ENCODE results near the gene FRMD1. TPM values are rescaled to one million over a fixed set of nuclear protein-coding genes. Genes with fewer than 3 reads are reported as not detected.

Gene FRMD1
- total RNA-seq, 1 donor = under 0.01 TPM

DNA sequence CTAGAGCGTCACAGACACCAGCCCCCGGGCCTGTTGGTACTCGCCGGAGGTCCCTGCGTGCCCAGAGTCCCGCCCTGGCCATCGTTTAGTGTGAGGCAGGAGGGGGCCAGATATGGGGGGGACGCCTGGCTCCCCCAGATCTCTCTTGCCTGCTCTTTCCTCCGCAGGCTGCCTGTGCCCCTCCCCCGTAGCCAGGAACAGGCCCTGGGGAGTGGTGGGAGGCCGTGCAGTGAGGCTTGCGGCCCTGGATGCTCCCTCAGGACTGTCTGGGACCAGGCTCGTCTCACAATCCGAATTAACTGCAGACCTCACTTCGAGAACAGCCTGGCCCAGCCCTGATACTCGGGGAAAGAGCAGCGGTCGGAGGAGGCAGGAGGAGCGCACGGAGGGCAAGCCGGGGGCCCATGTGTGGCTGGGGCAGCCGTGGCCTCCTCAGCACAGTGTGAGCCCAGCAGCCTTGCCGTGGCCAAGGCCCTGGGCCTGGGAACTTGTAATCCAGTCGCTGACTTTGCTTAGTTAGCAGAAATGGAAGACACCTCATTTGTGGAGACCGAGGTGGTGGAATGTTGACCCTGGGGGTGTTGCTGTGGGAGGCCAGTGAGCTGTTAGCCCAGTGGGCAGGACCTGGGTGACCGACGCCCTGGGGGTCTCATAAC is 28.7 kb downstream of the FRMD1 start:
- DNase-seq (ENCODE audit: insufficient read length, low spot score, missing footprints) = no peak
- no peak overlapping the region for H3K4me3 ChIP-seq (ENCODE audit: insufficient read depth, low read length)

DNA sequence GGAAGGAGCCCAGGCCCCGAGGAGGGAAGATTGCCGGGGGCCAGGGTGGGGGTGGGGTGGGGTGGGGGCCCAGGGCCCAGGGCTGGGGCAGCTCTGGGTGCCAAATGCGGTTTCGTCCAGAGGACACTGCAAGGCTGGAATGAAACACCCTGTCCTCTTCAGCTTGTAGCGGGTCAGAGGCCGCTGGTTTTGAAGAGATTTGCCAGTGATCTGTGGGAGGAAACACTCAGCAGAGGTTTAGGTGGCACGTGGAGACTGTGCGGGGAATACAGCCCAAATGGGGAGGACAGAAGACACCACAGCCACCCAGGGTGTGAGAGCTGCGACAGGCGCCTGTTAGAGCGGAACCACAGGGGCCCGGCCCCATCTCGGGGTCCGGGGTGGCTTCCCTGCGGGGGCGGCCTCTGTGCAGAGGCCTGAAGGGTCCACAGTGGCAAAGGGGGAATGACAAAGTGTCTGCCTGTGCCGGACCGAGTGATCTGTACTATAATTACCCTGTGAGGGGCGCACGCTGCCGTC is 29.2 kb downstream of the FRMD1 start:
- DNase-seq (ENCODE audit: insufficient read length, low spot score, missing footprints) = no peak
- Histone ChIP-seq H3K4me3 (ENCODE audit: insufficient read depth, low read length) (no peak overlapping the region), H3K36me3 (ENCODE audit: insufficient read depth, low read length) (no peaks in the 10 kb centered on the region), H4K20me1 (ENCODE audit: insufficient read depth, low read length) (no peaks in the 10 kb centered on the region), H3K27ac (ENCODE audit: low read depth, low read length) (no peak overlapping the region), H2AFZ (ENCODE audit: low read length) (no peak overlapping the region), H3K4me1 (ENCODE audit: insufficient read depth, low read length) (no peaks in the 10 kb centered on the region), H3K27me3 (ENCODE audit: insufficient read depth, low read length) (no peaks in the 10 kb centered on the region), H3K9me3 (ENCODE audit: low read depth, low read length) (no peaks in the 10 kb centered on the region), H3K79me2 (ENCODE audit: insufficient read depth, low read length) (no peaks in the 10 kb centered on the region), H3K4me2 (ENCODE audit: insufficient read depth, low read length) (no peak overlapping the region)
- TF ChIP-seq, protein P1, sequence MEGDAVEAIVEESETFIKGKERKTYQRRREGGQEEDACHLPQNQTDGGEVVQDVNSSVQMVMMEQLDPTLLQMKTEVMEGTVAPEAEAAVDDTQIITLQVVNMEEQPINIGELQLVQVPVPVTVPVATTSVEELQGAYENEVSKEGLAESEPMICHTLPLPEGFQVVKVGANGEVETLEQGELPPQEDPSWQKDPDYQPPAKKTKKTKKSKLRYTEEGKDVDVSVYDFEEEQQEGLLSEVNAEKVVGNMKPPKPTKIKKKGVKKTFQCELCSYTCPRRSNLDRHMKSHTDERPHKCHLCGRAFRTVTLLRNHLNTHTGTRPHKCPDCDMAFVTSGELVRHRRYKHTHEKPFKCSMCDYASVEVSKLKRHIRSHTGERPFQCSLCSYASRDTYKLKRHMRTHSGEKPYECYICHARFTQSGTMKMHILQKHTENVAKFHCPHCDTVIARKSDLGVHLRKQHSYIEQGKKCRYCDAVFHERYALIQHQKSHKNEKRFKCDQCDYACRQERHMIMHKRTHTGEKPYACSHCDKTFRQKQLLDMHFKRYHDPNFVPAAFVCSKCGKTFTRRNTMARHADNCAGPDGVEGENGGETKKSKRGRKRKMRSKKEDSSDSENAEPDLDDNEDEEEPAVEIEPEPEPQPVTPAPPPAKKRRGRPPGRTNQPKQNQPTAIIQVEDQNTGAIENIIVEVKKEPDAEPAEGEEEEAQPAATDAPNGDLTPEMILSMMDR (IDR thresholded peaks at IDR 0.05; ENCODE audit: extremely low read depth, low read depth, low read length) = no peak

More for the DNA sequence above, 28.7 kb downstream of the FRMD1 start:
- H2AFZ ChIP-seq (ENCODE audit: low read length) = no peak overlapping the region
- H3K36me3 ChIP-seq (ENCODE audit: insufficient read depth, low read length) = no peaks in the 10 kb centered on the region
- H3K79me2 ChIP-seq (ENCODE audit: insufficient read depth, low read length) = no peaks in the 10 kb centered on the region
- H3K27ac ChIP-seq (ENCODE audit: low read depth, low read length) = no peak overlapping the region
- no peaks in the 10 kb centered on the region for H3K4me1 ChIP-seq (ENCODE audit: insufficient read depth, low read length)
- TF ChIP-seq, protein P1 (IDR thresholded peaks at IDR 0.05; ENCODE audit: extremely low read depth, low read depth, low read length) = no peak
- H3K27me3 ChIP-seq (ENCODE audit: insufficient read depth, low read length) = no peaks in the 10 kb centered on the region
- no peaks in the 10 kb centered on the region for H3K9me3 ChIP-seq (ENCODE audit: low read depth, low read length)
- H3K4me2 ChIP-seq (ENCODE audit: insufficient read depth, low read length) = no peak overlapping the region
- no peaks in the 10 kb centered on the region for H4K20me1 ChIP-seq (ENCODE audit: insufficient read depth, low read length)

DNA sequence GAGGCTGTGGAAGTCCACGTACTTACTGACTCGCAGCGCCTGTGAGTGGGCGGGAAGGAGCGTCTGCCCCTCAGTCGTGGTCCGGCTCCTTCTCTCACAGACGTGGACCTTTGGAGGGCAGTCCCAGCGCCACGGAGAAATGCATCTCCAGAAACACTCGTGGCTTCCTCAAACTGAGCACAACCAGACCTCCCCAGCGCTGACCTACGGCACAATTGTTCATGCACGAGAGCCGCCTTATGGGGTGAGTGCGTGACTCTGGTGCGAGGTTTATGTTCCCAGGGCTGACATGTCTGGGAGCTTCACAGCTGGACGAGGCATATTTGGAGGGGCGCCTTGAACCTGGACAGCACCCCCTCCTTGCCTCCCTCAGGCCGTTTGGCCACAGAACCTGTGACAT is 29.7 kb downstream of the FRMD1 start:
- H3K79me2 ChIP-seq (ENCODE audit: insufficient read depth, low read length) = no peaks in the 10 kb centered on the region
- no peak overlapping the region for H2AFZ ChIP-seq (ENCODE audit: low read length)
- H3K9me3 ChIP-seq (ENCODE audit: low read depth, low read length) = no peaks in the 10 kb centered on the region
- H3K4me1 ChIP-seq (ENCODE audit: insufficient read depth, low read length) = no peaks in the 10 kb centered on the region
- H3K4me2 ChIP-seq (ENCODE audit: insufficient read depth, low read length) = no peak overlapping the region
- H3K36me3 ChIP-seq (ENCODE audit: insufficient read depth, low read length) = no peaks in the 10 kb centered on the region
- H3K27ac ChIP-seq (ENCODE audit: low read depth, low read length) = no peak overlapping the region
- H3K27me3 ChIP-seq (ENCODE audit: insufficient read depth, low read length) = no peaks in the 10 kb centered on the region
- no peak overlapping the region for H3K4me3 ChIP-seq (ENCODE audit: insufficient read depth, low read length)
- TF ChIP-seq, protein P1 (IDR thresholded peaks at IDR 0.05; ENCODE audit: extremely low read depth, low read depth, low read length) = no peak
- H4K20me1 ChIP-seq (ENCODE audit: insufficient read depth, low read length) = no peaks in the 10 kb centered on the region
- DNase-seq (ENCODE audit: insufficient read length, low spot score, missing footprints) = no peak

DNA sequence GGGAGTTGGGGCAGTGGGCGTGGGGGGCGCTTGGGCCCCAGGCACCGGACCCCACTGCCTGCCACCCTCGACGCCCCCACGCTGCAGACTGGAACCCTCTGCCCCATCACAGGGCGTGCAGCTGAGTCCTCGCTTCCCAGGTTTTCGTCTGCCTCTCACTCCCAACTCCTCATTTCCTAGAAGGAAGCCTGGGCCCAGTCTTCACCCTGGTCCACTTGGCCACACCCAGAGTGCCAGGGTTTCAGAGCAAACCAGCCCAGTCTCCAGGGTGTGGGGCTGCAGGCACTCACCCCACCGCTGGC is 30.3 kb downstream of the FRMD1 start:
- no peaks in the 10 kb centered on the region for H3K27me3 ChIP-seq (ENCODE audit: insufficient read depth, low read length)
- no peak overlapping the region for H3K4me2 ChIP-seq (ENCODE audit: insufficient read depth, low read length)
- no peak overlapping the region for H2AFZ ChIP-seq (ENCODE audit: low read length)
- no peak overlapping the region for H3K27ac ChIP-seq (ENCODE audit: low read depth, low read length)
- H3K4me1 ChIP-seq (ENCODE audit: insufficient read depth, low read length) = no peaks in the 10 kb centered on the region
- TF ChIP-seq, protein P1 (IDR thresholded peaks at IDR 0.05; ENCODE audit: extremely low read depth, low read depth, low read length) = no peak
- no peak overlapping the region for H3K4me3 ChIP-seq (ENCODE audit: insufficient read depth, low read length)
- H3K36me3 ChIP-seq (ENCODE audit: insufficient read depth, low read length) = no peaks in the 10 kb centered on the region
- no peaks in the 10 kb centered on the region for H3K9me3 ChIP-seq (ENCODE audit: low read depth, low read length)
- DNase-seq (ENCODE audit: insufficient read length, low spot score, missing footprints) = no peak
- H4K20me1 ChIP-seq (ENCODE audit: insufficient read depth, low read length) = no peaks in the 10 kb centered on the region
- H3K79me2 ChIP-seq (ENCODE audit: insufficient read depth, low read length) = no peaks in the 10 kb centered on the region

Data from osteoblast (primary cell).